Endometrial microvascular endothelial cells (primary cell): ENCODE data around the gene KBTBD12. TPM values are rescaled to one million over a fixed set of nuclear protein-coding genes. Genes with fewer than 3 reads are reported as not detected.

Experiments
- in situ Hi-C: cut with HindIII; loops from 2 replicates; pipeline ENCODE4 v1.10.0; 2017; ENCODE audit warnings: low sequenced_read_pairs, low pct_unique_long_range_greater_than_20kb; ENCODE audit errors: inconsistent ontology term
- total RNA-seq: library from RNA; depleted of rRNA; stranded (reverse); fragments of >200 nt; gene quantifications from one replicate; pipeline ENCODE4 v1.2.3, GENCODE V29; 2015; ENCODE audit errors: inconsistent ontology term

The KBTBD12 gene
- total RNA-seq, 1 donor from 2014 or later, result not detected

DNA sequence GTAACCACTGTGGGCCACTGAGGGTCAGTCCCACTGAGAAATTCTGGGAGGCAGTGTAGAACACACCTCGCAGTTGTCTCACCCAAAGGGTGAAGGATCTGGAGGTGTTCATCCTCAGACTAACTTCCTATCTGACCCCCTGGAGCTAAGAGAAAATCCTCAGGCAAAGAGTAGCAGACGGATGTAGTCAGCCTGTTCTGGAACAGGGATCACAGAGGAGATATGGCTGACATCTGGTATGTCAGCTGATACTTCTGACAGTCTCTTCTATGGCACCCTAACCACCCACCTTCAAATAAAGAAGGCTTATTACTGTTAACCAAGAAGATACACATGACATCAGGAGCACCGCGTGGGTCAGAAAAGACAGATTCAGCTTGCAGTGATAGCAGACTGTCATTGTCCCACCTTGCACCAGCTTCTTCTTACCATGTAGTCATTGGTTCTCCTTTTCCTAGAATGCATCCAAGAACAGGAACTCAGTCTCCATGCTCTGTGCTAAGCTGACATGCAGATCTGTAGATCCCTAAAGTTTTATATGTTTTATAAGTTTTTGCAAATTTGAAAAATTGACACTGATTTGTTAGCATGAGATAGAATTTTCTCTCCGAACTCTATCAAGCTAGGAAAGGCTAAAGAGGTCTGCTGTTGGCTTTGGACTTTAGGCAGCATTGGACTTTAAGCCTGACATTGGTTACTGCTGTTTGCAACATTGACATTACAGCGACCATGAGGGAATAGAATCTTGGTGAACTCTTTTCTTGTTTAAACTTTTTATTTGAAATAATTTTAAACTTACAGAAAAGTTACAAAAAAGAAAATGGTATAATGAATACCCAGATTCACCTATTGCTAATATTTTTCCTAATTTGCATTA is 60.4 kb downstream of the KBTBD12 start:
- in situ Hi-C loops, result no loop called here

GRCh38 chr3:127978636-127979035 is 63.6 kb downstream of the KBTBD12 start:
- in situ Hi-C loops, result no loop called here

GRCh38 chr3:127979473-127979872 is 64.4 kb downstream of the KBTBD12 start:
- in situ Hi-C loops, result no loop called here

- in situ Hi-C loops, result no loop called here
These were observed 66.1 kb downstream of the KBTBD12 start for GRCh38 chr3:127981097-127981496.

DNA sequence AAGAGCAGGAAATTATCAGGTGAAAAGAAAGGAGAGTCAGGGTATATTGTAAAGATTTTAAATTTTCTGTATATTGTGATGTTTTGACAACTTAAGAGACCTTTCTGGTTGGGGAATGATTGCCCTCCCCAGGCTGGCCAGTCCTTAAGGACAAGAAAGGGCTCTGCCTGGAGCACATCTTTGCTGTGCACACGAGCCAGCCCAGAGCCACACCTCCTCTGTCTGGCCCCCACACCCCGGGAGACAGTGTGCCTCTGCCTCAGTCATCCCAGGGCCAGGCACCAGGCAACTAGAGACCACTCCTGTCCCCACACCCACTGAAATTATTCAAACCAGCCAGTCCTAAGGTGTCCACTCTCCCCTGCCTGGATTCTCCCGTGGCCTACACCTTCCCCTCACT is 67.1 kb downstream of the KBTBD12 start:
- in situ Hi-C loops, result no loop called here

DNA sequence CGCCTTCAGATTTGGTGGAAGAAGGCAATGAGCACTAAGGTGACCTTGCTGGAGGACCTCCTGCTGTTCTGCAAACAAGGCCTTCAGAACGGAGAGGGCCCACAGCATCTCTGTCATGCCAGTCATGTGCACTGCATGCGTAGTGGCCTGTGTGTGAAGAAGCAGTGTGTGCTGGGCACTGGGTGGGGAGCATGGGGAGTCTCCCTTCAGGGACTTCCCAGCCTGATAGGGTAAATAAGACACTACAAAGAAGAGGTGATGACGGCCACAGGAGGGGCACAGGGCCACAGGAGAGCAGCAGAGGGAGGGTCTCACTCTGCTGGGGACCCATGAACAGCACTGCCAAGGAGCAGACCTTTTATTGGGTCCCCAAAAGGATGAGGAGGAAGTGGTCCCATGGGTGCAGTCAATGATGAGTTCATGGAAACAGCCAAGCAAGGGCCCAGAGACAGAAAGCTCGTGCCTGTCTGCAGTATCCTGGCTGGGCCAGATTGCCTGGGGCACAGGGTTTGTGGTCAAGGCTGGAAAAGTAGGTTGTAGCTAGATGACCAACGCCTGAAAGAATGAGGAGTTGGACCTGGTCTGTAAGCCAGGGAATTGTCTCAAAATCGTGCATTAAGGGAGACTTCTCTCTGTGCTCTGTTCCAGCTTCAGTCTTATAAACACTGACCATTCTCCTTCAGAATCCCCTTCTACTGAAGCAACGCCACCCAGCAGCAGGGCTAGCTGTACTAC is 69.4 kb downstream of the KBTBD12 start:
- in situ Hi-C loops, result no loop called here

DNA sequence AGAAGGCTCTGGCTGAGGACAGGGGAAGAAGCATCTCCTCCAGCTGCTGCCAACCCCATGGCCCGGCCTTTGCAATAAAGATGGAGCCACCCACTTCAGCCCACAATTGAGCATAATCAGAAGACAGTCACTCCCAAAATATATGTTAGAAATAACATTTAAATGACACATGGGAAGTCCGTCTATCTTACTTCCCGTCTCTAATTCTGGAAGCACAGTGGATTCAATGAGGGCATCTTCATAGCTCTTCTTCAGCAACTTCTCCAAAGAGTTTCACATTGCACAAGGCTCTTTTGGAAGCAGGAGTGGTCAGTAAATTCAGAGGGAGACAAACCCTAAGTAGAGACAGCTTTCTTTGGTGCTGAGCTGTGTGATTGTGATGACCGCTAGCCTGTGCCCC is 70.2 kb downstream of the KBTBD12 start:
- in situ Hi-C loops, result no loop called here

GRCh38 chr3:127985655-127986225 is 70.7 kb downstream of the KBTBD12 start:
- in situ Hi-C loops, result no loop called here

DNA sequence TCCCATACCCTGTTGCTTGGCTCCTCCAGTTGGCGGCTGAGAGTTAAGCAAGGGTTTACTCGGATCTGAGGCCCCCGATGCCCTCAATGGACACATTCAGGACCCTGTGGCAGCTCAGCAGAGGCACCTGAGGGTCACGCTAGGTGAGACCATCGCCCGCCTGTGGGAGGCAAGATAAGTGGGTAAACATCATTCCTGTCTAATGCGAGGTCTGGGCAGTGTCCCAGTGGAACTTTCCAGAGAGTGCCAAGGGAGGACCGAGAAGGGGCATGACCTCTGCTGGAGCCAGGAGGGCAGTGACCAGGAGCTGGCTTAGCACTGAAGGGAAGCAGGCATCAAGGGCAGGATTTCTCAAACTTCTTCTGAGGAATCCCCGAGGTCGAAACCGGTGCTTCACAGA is 71.8 kb downstream of the KBTBD12 start:
- in situ Hi-C loops, result no loop called here

DNA sequence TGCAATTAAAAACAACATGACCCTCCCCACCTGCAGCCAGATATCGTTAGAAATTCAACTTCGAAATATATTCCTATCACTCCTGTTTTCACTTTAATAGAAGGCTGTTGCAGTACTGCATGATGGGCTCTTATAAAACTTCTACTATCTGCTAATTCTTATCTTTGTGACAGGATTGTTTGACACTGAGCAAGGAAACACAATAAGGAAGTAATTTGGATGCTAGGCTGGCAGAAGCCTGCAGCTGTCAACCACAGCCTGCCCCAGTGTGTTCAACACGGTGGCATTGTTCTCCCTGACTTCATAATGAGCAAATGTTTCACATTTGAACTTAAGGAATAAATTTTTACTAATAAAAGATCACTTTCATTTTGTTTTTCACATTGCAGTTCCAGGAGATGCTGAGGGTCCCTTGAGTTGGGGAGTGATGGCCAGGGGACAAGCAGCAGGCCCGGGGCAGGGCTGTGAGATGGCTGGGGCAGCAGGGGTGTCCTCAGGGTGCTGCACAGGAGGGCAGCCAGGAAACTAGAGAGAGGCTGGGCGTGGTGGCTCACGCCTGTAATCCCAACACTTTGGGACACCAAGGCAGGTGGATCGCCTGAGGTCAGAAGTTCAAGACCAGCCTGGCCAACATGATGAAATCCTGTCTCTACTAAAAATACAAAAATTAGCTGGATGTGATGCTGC is 72.4 kb downstream of the KBTBD12 start:
- in situ Hi-C loops, result no loop called here

GRCh38 chr3:127988770-127989557 is 73.9 kb downstream of the KBTBD12 start:
- in situ Hi-C loops, result no loop called here

GRCh38 chr3:127990051-127990450 is 75.0 kb downstream of the KBTBD12 start:
- in situ Hi-C loops, result no loop called here

- in situ Hi-C loops, result no loop called here
These were observed 75.4 kb downstream of the KBTBD12 start for GRCh38 chr3:127990461-127990860.

- in situ Hi-C loops, result no loop called here
These were observed 76.2 kb downstream of the KBTBD12 start for GRCh38 chr3:127991251-127991650.

- in situ Hi-C loops, result no loop called here
These were observed 76.6 kb downstream of the KBTBD12 start for GRCh38 chr3:127991681-127992080.

DNA sequence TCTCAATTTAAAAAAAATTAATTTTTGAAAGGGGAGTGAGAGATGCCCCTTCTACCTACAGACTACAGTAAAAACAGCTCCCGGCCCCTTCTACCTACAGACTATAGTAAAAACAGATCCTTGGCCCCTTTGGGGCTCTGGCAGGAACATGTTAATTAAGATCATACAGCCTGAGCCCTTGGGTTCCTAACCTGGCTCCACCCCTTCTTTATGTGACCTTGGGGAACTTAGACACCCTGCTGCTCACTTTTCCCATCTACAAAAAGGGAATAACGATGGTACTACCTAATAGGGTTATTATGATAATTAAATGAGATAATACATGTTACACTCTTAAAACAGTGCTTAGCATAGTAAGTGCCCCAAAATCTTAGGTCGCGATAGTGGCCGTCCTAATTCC is 77.1 kb downstream of the KBTBD12 start:
- in situ Hi-C loops, result no loop called here

- in situ Hi-C loops, result no loop called here
These were observed 79.0 kb downstream of the KBTBD12 start for GRCh38 chr3:127994011-127994410.

DNA sequence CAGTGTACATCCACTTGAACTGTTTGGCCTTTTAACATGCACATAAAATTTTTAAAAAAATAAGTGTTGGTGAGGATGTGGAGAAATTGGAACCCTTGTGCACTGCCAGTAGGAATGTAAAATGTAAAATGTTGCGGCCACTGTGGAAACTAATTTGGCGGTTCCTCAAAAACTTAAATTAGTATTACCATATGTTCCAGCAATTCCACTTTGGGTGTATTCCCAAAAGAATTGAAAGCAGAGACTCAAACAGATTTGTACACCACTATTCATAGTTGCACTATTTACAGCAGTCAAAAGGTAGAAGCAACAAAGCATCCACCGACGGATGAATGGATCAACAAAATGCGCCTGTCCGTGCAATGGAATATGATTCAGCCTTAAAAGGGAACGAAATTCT is 82.0 kb downstream of the KBTBD12 start:
- in situ Hi-C loops, result no loop called here

DNA sequence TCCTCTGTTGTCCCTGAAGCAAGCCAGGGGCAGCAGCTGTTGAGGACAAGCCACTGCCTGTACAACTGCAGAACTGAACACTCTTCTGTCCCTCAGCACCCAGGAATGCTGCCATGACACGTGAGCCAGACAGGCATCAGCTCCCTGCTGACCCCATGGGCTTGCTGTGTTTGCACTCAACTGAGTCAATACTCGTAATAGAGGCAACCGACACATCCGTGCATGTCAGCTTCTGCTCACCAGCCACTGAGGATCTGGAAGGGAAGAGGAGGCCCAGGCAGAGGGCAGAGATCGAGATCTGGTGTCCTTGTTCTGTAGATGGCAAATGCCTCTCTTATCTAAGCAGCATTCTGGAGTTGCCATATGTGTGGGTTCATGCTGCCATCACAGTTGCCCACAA is 82.9 kb downstream of the KBTBD12 start:
- in situ Hi-C loops, result no loop called here
